ENCODE data around the gene SUN1.
A peak's percentile ranks its signal among the peaks of the same experiment; 100 is the strongest.

The SUN1 gene

DNA sequence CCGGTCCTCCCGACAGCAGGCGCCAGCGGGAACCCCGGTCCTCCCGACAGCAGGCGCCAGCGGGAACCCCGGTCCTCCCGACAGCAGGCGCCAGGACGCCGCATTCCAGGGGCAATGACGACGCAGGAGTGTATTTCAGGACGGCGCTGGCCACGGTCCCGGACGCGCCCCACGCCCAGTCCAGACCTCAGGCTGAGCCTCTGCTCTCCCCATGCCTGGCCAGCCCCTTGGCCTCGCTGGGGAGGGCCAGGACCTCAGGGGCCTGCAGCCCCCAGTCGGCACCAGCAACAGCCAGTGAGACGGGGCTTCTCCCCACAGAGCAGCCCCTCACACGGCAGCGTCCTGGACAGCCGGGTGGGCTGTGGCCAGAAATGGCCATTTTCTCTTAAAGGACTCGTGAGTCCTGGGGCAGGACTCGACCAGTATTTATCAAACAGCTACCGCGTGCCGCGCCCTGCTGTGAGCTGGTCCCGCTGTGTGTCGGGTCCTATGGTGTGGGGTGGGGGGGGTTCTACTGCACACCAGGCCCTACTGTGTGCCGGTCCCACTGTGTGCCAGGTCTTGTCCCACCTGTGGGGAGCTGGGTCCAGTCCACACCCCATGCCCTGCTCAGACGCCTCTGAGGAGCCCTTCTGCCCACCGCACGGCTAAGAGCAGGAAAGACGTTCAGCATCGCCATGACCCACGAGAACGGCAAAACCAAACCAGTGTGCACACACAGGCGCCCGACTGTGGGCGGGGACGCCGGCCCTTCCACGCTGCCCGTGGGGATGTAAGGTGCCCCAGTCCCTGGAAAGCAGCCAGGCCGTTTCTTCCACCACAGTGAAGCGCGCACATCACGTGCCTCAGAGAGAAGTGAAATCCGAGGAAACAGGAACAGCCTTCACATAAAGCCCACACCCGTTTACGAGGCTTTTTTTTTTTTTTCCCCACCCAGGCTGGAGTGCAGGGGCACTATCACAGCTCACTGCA is 77.4 kb downstream of the SUN1 start:
- no peak for DNase-seq

DNA sequence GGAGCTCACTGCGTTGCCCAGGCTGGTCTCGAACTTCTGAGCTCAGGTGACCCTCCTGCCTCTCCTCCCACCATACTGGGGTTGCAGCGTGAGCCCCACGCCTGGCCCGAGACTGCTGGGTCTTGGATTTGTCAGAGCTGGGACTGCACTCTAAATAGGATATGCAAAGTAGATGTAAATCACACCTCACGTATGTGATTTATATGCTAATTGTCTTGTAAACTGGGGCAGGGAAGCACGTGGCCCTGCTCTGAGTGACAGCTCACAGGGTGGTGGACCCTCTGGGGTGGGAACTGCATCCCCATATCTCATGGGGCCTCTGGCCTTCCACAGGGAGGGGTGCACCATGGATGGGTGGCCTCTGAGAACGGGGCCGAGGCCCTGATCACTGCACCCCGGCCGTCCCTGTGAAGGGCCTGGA is 78.2 kb downstream of the SUN1 start:
- DNase-seq: no peak

DNA sequence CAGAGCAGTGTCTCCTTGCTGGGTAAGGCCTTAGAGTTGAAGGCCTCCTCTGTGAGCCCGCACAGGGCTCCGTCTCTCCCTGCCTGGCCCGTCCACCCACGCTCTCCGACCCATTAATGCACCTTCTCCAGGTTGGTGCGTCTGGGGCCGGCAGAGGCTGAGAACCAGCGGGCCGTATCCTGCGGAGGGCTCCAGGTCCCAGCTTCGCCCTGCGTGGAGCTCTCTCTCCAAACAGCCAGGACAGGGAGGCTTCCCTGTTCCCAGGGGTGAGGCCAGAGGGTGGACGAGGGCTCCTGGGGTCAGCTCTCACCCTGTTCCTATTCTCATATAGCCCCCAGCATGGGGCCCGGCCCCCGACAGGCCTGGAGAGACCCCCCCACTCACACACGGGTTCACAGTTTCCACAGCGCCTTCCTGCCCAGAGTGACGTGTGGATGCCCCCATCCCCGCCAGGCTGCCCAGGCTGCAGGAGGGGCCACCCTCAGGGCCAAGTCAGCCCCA is 78.7 kb downstream of the SUN1 start:
- DNase-seq: no peak

DNA sequence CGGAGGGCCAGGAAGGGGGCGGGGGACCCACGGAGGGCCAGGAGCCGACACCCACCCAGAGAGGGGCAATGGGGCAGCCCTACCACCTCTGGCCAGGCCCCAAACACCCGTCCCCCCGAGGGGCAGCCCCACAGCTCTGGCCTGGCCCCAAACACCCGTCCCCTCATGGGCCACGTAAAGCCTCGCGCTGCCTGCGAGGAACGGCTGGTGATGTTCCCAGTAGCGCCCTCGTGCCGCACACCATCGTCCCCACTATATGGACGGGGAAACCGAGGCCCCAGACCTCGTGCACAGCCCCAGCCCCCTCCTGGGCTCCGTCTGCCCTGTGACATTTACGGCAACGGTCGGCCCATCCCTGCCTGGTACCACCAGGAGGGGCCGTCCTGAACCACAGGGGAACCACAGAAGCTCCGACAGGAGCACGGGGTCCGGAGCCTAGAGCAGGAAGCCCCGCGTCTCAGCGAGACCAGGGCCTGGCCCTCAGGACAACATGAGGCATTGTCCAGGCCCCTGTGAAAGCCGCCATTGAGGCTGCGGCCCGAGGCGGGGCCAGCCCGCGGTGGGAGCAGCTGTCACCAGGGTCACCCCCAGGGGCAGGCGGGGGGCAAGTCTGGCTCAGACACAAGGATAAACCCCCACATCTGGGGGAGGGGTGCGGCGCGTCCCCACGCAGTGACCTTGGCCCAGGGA is 79.7 kb downstream of the SUN1 start:
- DNase-seq: no peak

DNA sequence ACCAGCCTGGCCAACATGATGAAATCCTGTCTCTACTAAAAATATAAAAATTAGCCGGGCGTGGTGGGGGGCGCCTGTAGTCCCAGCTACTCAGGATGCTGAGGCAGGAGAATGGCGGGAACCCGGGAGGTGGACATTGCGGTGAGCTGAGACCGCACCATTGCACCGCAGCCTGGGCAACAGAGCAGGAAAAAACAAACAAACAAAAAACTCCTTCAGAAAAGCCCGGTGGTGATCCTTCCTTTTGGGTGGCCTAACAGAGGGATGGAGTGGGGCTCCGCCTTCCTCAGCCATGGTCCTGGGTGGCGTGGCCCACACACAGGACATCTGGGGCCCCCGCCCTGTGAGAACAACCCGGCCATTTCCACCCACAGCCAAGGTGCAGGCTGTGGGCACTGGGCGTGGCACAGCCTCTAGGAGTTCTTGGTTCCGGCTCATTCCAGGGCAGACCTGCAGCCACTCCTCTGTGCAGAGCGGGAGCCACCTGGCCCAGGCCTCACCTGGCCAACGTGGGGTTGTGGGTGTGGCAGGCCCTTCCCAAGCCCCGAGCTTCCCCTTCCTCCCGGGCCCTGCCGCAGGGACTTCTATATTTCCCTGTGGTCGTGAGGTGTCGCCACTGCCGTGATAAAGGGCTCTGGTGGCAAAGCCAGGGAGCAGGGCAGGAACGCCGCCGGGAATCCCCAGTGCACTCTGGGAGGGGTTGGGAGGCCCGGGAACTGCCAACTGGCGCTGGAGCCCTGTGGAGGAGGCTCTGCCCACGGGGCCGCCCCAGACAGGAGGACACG is 81.7 kb downstream of the SUN1 start:
- no peak for DNase-seq

DNA sequence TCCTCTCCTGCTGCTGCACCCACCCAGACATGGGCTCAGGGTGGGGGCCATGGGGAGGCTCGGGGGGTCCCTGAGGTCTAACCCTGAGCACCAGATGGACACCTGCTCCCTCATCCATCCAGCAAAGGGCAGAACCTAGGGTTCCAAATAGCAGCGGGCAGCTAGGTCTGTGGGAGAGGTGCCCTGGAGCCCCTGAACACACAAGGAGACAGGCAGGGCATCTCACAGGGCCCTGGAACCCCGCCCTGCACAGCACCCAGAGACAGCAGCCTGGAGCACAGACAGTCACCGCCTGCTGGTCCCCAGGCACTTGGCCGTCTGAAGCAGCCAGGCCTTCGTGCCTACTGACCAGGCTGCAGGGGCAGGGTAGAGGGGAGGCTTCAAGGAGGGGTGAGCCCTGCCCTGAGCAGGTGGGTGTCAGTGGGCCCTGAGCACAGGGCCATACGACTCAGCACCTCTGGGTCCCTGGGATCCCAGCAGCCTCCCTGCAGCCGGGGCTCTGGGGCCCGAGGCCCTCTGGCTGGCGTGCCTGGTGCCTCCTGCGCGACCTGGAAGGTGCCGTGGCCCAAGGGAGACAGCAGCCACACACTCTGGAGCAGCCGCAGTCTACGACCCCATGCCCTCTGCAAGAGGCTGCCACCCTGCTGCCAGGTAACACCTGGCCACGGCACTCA is 82.4 kb downstream of the SUN1 start:
- no peak for DNase-seq

DNA sequence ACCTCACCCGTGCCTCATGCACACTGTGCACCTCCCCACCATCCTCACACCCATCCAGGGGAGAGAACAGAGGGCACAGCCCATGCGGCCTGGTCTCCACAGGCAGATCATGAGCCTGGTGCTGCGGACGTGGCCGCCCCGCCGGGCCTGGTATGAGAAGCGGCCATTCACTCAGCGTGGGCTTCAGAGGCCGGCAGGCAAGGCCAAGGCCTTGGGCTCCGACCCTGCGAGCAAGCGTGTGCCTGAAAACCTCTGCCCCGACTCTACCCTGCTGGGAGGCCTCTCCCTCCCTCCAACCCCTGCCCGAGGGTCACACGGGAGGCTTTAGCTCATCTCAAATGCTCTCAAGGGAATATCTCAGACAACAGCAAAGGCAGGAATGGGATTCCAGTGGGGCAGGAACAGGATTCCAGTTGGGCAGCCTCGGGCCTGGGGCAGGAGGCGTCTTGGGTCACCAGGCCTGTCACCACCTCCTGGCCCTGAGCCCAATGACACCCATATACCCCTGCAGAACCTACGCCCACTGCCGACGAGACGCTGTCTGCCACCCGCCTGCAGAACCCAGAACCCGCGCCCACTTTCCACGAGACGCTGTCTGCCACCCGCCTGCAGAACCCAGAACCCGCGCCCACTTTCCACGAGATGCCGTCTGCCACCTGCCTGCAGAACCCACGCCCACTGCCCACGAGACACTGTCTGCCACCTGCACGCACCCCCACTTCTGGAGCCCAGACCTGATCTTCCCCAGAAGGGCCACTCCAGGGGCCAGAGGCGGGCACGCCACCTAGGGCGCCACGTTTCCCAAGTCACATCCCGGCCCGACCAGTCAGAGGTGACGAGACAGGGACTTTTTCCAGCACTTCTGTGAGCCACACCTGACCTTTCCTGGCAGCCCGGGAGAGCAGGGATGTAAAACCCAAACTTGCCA is 83.3 kb downstream of the SUN1 start:
- no peak for DNase-seq

DNA sequence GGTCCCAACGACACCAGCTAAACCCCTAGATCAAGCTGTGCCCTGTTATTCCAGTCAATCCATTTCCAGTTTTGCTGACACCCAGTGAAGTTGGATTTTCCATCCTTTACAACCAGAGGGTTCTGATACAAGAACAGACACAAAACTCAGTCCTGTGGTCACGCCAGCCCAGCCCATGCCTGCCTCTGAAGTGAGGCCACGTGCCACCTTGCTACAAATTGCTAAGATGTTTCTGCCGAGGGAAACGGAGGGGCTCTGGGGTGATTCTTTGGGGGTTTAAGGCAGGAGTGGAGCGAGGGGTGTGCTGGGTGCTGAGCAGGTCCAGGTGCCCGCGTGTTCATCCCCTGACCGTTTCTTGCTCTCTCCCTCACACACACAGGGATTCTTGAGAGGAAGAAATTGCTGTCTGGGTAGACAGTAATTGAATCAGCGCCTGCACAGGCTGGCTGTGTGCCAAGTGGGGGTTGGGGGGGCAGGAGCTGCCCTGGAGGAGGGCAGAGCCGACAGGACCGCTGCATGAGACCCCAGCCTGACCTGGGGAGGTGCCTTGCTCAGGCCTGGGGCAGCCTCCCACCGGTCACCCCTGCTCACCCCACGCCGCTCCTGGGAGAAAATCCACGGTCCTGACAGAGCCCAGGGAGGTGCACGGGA is 84.1 kb downstream of the SUN1 start:
- DNase-seq: no peak

DNA sequence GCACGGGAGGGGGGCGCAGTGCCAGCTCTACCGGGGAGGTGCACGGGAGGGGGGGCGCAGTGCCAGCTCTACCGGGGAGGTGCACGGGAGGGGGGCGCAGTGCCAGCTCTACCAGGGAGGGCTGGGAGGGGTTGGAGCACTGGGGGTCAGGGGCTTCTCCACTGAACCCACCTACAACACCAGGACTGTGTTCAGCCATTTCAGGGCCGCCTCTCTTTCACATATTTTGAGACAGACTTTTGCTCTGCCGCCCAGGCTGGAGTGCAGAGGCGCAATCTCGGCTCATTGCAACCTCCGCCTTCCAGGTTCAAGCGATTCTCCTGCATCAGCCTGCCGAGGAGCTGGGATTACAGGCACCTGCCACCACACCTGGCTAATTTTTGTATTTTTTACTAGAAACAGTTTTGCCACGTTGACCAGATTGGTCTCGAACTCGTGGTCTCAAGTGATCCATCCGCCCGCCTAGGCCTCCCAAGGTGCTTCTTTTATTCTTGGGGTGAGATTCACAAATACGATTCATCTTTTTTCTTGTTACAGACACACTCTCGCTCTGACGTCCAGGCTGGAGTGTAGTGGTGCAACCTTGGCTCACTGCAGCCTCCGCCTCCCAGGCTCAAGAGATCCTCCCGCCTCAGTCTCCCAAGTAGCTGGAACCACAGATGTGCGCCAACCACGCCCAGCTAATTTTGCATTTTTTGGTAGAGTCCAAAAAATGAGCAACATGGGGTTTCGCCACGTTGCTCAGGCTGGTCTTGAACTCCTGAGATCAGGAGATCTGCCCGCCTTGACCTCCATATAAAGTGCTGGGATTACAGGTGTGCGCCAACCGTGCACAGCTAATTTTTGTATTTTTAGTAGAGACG is 85.2 kb downstream of the SUN1 start:
- no peak for DNase-seq

DNA sequence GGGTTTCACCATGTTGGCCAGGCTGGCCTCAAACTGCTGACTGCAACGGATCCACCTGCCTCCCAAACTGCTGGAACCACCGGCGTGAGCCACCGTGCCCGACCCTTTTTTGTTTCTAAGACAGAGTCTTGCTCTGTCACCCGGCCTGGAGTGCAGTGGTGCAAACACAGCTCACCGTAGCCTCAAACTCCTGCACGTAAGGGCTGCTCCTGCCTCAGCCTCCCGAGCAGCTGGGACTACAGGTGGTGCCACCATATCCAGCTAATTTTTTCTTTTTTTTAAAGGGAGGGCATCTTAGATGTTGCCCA is 85.8 kb downstream of the SUN1 start:
- DNase-seq: no peak

DNA sequence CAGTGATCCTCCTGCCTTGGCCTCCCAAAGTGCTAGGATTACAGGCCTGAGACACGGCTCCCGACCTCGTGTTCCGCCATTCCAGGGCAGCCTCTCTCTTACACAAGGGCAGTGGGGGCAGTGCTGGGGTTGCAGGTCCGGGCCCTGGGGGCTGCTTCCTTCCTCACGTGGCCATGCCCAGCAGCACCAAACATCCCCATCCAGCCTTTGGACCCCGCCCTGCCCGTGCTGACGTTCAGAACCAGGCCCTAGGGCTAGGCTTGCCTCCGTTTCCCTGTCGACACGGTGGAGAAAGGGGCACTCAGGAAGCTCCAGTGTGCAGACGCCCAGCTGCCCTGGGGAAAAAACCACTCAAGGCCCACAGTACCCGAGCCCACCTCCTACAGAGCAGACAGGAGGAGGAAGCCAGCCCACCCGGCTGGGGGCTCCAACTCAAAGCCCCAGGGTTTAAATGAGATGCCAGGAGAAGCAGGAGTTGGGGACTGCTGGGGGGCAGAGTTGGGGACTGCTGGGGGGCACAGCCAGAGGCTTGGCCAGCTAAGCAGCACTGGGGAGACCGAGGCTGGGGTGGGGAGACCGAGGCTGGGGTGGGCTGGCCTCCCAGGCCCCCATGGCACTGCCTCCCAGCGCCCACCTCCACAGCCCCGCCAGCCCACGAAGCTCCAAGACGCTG is 86.3 kb downstream of the SUN1 start:
- DNase-seq: no peak

DNA sequence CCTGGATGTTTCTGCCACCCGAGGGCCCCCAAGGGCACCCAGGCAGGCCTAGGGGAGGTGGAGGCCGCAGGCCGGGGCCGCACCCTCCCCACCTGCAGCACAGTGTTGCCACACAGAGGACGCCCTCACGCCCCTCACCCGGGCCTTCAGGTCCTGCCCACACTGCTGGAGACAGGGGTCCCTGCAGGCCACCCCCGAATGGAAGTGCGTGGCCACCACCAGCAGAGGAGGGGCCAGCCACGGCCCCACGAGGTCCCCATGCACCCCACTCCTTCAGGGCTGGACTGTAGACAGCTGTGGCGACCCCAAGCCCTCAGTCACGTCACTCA is 86.8 kb downstream of the SUN1 start:
- DNase-seq: no peak

DNA sequence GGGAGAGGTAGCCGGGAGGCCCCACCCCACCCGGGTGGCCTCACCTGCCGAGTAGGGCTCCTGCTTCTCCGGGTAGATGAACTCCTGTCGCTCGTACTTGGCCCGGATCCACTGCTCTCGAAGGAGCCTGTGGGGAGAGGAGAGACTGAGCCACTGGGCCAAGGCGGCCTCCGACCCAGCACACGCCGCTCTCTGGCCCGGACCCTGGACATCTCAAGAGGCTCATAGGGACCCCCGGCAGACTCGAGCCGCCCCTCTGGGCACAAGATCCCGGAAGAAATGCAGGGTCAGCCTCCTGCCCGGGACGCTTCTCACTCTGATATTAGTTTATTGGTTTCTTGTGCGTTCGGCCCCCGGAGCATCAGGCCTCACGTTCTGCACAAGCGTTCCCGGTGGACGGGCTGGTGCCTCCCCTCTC is 87.7 kb downstream of the SUN1 start:
- DNase-seq: no peak

DNA sequence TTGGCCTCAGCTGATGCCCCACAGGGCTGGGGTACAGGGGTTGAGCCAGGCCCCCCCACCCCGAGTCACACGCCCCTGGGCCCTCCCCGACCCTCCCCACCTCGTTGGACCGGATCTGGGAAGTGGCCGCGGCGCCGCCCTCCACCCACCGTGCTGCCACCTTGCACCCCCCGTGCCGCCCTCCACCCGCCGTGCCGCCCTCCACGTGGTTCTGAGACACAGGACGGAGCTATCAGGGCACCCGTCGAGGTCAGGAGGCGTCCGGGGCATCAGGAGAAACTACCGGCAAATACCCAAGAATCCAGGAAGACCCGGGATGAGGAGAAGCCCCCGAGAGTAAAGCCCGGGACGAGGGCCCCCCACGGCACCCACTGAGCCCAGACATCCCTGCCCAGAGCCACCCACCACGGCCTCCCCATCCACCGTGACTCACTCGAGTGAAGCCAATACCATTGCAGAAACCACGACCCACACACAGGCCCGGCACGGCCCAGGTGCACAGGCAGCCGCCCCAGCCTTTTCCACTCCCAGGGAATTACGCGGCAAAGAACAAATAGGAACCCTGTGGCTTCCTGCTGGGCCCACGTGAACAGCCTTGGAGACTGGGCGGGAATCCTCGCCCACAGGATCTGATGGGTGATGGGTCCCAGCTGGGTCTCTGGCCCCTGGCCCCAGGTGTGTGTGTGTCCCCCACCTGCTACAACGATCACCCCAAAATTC is 88.2 kb downstream of the SUN1 start:
- DNase-seq: no peak

DNA sequence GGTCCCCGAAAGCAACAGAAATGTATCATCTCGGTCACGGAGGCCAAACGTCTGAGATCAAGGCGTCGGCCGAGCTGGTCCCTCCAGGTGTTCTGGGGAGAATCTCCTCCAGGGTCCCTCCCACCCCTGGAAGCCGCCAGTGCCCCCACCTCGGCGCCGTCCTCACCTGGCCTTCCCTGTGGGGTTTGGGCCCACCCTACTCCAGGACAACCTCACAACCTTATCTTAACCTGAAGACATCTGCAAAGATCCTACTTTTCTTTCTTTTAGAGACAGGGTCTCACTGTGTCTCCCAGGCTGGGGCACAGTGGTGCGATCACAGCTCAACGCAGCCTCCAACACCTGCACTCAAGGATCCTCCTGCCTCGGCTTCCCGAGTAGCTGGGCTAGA is 88.8 kb downstream of the SUN1 start:
- no peak for DNase-seq

DNA sequence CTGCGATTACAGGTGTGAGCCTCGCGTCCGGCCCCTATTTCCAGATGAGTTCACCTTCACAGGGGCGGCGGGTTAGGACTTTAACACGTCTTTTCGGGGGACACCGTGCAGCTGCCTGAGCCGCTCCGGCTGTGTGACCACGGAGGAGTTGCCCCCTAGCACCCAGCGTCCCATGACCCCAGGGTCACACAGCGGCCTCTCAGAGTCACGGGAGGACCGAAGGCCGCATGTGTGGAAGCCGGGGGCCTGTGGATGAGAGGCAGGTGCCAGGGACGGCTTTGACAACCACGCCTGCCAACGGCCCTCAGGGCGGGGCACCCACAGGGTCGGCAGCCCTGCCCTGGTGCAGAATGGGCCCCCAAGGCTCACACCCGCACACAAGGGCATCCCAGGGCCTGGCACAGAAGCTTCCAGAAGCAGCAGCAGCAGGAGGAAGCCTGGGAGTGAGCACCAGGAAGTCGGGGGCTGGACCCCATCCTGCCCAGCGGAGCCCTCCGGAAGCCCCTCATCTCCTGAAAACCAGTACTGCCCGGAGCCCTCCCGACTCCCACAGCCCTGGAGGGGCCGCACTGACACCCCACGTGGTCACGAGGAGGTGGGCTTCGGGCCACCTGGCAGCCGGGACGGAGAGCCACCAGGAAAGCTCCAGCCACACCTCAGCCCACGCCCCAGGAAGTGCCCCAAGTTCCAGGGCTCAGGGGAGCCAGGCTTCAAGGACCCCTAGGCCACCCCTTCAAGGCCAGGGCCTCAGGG is 89.5 kb downstream of the SUN1 start:
- no peak for DNase-seq

DNA sequence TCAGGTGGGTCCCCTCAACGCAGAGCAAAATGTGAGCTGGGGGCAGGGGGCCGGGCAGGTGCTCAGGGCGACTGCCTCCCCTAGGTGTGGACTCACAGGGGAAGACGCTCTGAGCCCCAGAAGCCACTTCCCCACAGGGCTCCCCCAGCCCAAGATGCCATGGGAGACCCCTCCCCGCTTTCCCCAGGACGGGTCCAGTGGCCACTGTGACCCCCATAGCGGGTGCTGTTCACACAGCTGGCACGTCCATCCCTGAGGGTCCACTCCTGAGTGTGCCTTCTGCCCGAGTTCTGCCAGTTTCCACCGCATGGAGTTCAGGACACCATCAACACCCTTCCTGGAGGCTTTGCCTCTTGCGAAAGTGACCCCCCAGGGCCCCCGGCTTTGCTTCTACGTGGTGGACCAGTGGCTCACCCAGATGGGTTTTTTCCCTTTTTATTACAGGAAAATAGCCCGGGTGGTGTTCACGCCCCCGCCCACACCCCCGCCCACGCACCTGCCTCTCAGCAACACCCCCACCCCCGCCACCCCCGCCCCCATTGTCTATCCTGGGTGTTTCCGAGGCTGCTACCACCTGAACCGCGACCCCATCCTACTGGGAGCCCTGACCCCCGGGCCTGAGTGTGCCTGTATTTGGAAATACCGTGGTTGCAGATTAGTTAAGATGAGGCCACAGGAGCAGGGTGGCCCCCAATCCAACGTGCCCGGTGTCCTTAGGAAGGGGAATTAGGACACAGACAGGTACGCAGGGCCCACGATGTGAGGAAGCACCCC is 90.2 kb downstream of the SUN1 start:
- peak; percentile 58 for DNase-seq

Data from activated gamma-delta T cell (primary cell).